MM.1S (cell line): ENCODE data around the gene GLRX3.
A peak's percentile ranks its signal among the peaks of the same experiment; 100 is the strongest.

ENCODE experiments used
- DNase-seq: peaks from one replicate; pipeline ENCODE4 v3.0.0-alpha.2; 2015
- H2AFZ ChIP-seq: fragments of 300-600 bp; sonication (generic); 2 replicates; pipeline ENCODE4 v1.6.0; 2016; ENCODE audit warnings: antibody characterized with exemption, low read length
- H3F3A ChIP-seq: fragments of 300-600 bp; sonication (generic); 2 replicates; pipeline ENCODE4 v1.6.1; 2016; ENCODE audit warnings: mild to moderate bottlenecking, antibody characterized with exemption, low read length, moderate library complexity, mixed read lengths; ENCODE audit not compliant: insufficient read depth
- H3K27ac ChIP-seq: fragments of 300-600 bp; sonication (generic); 2 replicates; pipeline ENCODE4 v1.5.1; 2016; ENCODE audit warnings: mild to moderate bottlenecking, low read length
- H3K27me3 ChIP-seq: fragments of 300-600 bp; sonication (generic); replicated peaks from 2 replicates; pipeline ENCODE4 v1.6.0; 2016; ENCODE audit warnings: low read length; ENCODE audit not compliant: insufficient read depth
- H3K36me3 ChIP-seq: fragments of 300-600 bp; sonication (generic); replicated peaks from 2 replicates; pipeline ENCODE4 v1.6.1; 2016; ENCODE audit warnings: mild to moderate bottlenecking, low read length, mixed read lengths; ENCODE audit not compliant: insufficient read depth
- H3K4me1 ChIP-seq: fragments of 300-600 bp; sonication (generic); 2 replicates; pipeline ENCODE4 v1.6.1; 2016; ENCODE audit warnings: low read length, mixed read lengths
- H3K4me2 ChIP-seq: fragments of 300-600 bp; sonication (generic); 2 replicates; pipeline ENCODE4 v1.6.0; 2016; ENCODE audit warnings: low read depth, low read length
- H3K4me3 ChIP-seq: fragments of 300-600 bp; sonication (generic); 2 replicates; pipeline ENCODE4 v1.5.1; 2016; ENCODE audit warnings: low read length, mixed read lengths
- H3K79me2 ChIP-seq: fragments of 300-600 bp; sonication (generic); 2 replicates; pipeline ENCODE4 v1.6.1; 2016; ENCODE audit warnings: mixed run types, low read length, mixed read lengths
- H3K9ac ChIP-seq: fragments of 300-600 bp; sonication (generic); 2 replicates; pipeline ENCODE4 v1.6.1; 2016; ENCODE audit warnings: low read length, mixed read lengths
- H3K9me2 ChIP-seq: fragments of 300-600 bp; sonication (generic); replicated peaks from 2 replicates; pipeline ENCODE4 v1.6.1; 2016; ENCODE audit warnings: mild to moderate bottlenecking, low read length, mixed read lengths; ENCODE audit not compliant: insufficient read depth
- H3K9me3 ChIP-seq: fragments of 300-600 bp; sonication (generic); replicated peaks from 2 replicates; pipeline ENCODE4 v1.6.1; 2016; ENCODE audit warnings: mild to moderate bottlenecking, low read length, mixed read lengths; ENCODE audit not compliant: insufficient read depth
- H4K20me1 ChIP-seq: fragments of 300-600 bp; sonication (generic); 2 replicates; pipeline ENCODE4 v1.6.1; 2016; ENCODE audit warnings: mild to moderate bottlenecking, low read length, moderate library complexity, mixed read lengths; ENCODE audit not compliant: insufficient read depth
- EZH2 ChIP-seq: fragments of 300-600 bp; sonication (generic); optimal IDR thresholded peaks from 2 replicates; pipeline ENCODE3; 2017; ENCODE audit warnings: low read depth, mild to moderate bottlenecking, antibody characterized with exemption, low read length, mixed read lengths
- EZH2phosphoT487 ChIP-seq: fragments of 300-600 bp; sonication (generic); IDR thresholded peaks from 2 replicates; pipeline ENCODE4 v1.6.1; 2018; ENCODE audit warnings: antibody characterized with exemption, low read length
- TF ChIP-seq, protein P1 (sequence below): fragments of 300-600 bp; sonication (generic); IDR thresholded peaks from 2 replicates; pipeline ENCODE4 v1.5.1; 2016; ENCODE audit warnings: antibody characterized with exemption, low read length, mixed read lengths

The GLRX3 gene

DNA sequence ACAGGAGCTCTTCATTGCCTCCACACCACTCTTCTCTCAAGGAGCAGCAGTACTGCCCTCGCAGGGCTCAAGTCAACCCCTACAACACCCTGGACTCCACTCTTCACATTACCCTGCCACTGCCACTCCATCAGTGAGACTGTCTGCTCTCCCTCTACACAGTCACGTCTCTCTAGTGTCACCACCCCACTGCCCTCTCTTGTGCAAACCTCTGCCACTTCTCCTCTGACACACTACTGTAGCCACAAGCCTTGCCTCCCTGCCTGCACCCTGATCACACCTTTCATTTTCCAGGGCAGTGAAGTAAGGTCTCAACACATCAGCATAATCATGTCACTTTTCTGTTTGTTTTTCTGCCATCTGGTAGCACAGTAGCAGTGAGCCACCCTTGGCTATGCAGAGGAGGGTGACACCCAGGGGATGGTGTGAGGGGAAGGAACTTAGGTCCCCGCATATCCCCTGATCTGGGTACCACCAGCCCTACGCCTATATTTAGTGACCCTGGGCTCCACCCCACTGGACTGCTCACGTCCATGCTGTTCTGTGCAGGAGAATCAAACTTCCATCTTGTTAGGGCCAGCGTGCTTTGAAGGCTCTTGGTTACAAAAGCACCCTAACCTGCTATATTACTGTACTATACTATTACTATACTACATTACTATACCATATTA is 27.1 kb upstream of the GLRX3 start:
- Histone ChIP-seq H3K79me2 (peaks cover 16% of the 10 kb centered on the region), H3K36me3 (no peaks in the 10 kb centered on the region), H3K9ac (peak overlapping the region; percentile 91; the same call in 1 of the 2 replicates), H3F3A (no peaks in the 10 kb centered on the region), H3K27ac (no peak overlapping the region), H2AFZ (no peak overlapping the region), H3K9me3 (no peaks in the 10 kb centered on the region), H3K4me1 (peaks cover 6% of the 10 kb centered on the region; the same call in 1 of the 2 replicates), H3K27me3 (no peaks in the 10 kb centered on the region), H3K9me2 (no peaks in the 10 kb centered on the region), H4K20me1 (no peaks in the 10 kb centered on the region), H3K4me3 (peak overlapping the region; percentile 92), H3K4me2 (peak overlapping the region; percentile 96)
- no peak for TF ChIP-seq EZH2phosphoT487
- TF ChIP-seq, protein P1, sequence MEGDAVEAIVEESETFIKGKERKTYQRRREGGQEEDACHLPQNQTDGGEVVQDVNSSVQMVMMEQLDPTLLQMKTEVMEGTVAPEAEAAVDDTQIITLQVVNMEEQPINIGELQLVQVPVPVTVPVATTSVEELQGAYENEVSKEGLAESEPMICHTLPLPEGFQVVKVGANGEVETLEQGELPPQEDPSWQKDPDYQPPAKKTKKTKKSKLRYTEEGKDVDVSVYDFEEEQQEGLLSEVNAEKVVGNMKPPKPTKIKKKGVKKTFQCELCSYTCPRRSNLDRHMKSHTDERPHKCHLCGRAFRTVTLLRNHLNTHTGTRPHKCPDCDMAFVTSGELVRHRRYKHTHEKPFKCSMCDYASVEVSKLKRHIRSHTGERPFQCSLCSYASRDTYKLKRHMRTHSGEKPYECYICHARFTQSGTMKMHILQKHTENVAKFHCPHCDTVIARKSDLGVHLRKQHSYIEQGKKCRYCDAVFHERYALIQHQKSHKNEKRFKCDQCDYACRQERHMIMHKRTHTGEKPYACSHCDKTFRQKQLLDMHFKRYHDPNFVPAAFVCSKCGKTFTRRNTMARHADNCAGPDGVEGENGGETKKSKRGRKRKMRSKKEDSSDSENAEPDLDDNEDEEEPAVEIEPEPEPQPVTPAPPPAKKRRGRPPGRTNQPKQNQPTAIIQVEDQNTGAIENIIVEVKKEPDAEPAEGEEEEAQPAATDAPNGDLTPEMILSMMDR, result no peak
- no peak for TF ChIP-seq EZH2
- no peak for DNase-seq

DNA sequence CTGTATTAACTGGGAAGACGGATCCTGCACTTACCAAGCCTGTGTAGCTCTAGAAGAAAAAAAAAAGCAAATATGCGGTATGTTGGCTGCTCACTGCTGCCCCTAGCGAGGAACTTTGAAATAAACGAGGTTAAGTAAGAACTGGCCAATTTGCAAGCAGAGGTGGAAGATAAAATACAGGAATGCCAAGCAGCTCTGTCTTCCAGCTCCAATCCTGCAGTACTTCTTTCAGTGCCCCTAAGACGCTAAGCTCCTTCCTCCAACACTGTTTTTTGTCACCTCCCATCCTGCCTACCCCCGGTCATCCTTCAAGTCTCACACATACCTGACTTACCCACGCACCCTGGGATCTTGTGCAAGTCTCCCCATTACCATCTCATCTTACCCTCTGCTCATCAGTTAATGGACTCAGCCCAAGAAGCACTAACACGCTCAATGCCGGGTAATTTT is 26.4 kb upstream of the GLRX3 start:
- Histone ChIP-seq H3K79me2 (peaks cover 16% of the 10 kb centered on the region), H3K9me2 (no peaks in the 10 kb centered on the region), H3K4me2 (peak overlapping the region; percentile 96), H4K20me1 (no peaks in the 10 kb centered on the region), H3K27me3 (no peaks in the 10 kb centered on the region), H2AFZ (peak overlapping the region; percentile 97), H3F3A (no peaks in the 10 kb centered on the region), H3K9me3 (no peaks in the 10 kb centered on the region), H3K36me3 (no peaks in the 10 kb centered on the region), H3K27ac (peak overlapping the region; percentile 78), H3K9ac (peak overlapping the region; percentile 91), H3K4me1 (peaks cover 6% of the 10 kb centered on the region; the same call in 1 of the 2 replicates), H3K4me3 (peak overlapping the region; percentile 92)
- no peak for TF ChIP-seq EZH2phosphoT487
- TF ChIP-seq, protein P1, result peak; percentile 76
- TF ChIP-seq EZH2, result no peak
- peak; percentile 76 for DNase-seq

DNA sequence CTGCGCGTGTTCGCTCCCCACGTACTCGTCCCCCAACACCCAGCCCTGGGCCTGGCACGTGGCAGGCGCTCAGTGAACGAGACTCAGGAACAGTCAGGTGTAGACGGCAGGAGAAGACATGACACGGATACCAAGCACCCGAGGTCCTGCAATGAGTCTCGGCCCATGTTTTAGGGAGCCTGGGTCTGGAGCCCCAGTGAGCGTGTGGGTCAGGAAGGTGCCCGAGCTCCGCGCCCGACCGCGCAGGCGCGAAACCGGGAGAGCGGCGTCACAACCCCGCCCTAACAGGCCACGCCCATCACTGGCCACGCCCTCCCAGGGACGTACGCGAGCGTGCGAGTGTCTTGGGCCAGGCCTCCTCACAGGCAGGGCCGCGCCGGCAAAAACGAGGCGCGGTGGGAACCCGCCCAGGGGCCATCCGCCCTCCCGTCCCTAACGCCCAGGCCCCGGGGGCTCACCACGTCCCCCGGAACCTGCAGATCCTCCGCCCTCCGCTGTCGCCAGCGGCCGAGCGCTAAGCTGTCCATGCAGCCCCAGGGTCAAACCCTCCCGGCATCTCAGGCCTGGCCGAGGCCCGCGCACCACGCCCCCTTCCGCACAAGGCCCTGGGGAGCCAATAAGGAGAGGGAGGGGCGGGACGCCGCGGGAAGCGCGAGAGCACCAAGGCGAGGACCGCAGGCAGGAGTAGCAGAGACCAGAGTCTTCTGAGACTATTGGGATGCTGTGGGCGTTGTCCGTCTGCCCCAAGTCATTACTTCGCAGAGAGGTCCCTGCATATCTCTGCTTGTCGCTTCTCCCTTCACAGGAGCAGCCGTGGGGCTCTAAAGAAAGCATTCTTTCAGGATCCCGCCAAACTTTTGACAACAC is 25.7 kb upstream of the GLRX3 start, which contains the start of gene C10orf143:
Gene C10orf143 (minus strand): TSS at position 585 of the 867 bp plus-strand sequence. CDS start 58 bp downstream, at position 527.
- H2AFZ ChIP-seq, result peak within 1 kb of the TSS; percentile 97
- TF ChIP-seq, protein P1, result no peak
- TF ChIP-seq EZH2phosphoT487, result no peak
- TF ChIP-seq EZH2, result no peak
- peak; percentile 97 for DNase-seq
- H3K79me2 ChIP-seq, result peaks cover 16% of the 10 kb centered on the region
- peak within 1 kb of the TSS; percentile 91 for H3K9ac ChIP-seq
- peak within 1 kb of the TSS; percentile 96 for H3K4me2 ChIP-seq
- no peaks in the 10 kb centered on the region for H3K9me3 ChIP-seq
- H3K27me3 ChIP-seq, result no peaks in the 10 kb centered on the region
- peak within 1 kb of the TSS; percentile 92 for H3K4me3 ChIP-seq
- H3K4me1 ChIP-seq, result peaks cover 6% of the 10 kb centered on the region; the same call in 1 of the 2 replicates
- H3F3A ChIP-seq, result no peaks in the 10 kb centered on the region
- no peaks in the 10 kb centered on the region for H3K9me2 ChIP-seq
- H4K20me1 ChIP-seq, result no peaks in the 10 kb centered on the region
- H3K36me3 ChIP-seq, result no peaks in the 10 kb centered on the region
- H3K27ac ChIP-seq, result peak within 1 kb of the TSS; percentile 78
